GM23338 (cell line): ENCODE data around the gene GPD1. TPM values are rescaled to one million over a fixed set of nuclear protein-coding genes. Genes with fewer than 3 reads are reported as not detected.

Source experiments
- CREB1 ChIP-seq: fragments of 250-450 bp; sonication (Bioruptor Pico); IDR thresholded peaks from 2 replicates; pipeline ENCODE4 v1.5.0; 2020; ENCODE audit warnings: low read depth, mild to moderate bottlenecking, moderate library complexity
- EZH2phosphoT487 ChIP-seq: fragments of 200-600 bp; sonication (generic); IDR thresholded peaks from one replicate; pipeline ENCODE4 v1.8.1; 2018; ENCODE audit warnings: antibody characterized with exemption; ENCODE audit not compliant: unreplicated experiment
- NANOG ChIP-seq: IDR thresholded peaks from 2 replicates; pipeline ENCODE4 v1.6.1; 2016; ENCODE audit warnings: antibody characterized with exemption, borderline replicate concordance
- REST ChIP-seq: IDR thresholded peaks from one replicate; pipeline ENCODE4 v1.6.1; 2018; ENCODE audit warnings: antibody characterized with exemption; ENCODE audit not compliant: unreplicated experiment
- STAT1 ChIP-seq: IDR thresholded peaks from one replicate; pipeline ENCODE4 v1.6.1; 2016; ENCODE audit warnings: antibody characterized with exemption; ENCODE audit not compliant: unreplicated experiment
- ZNF462 ChIP-seq: fragments of 250-450 bp; sonication (Bioruptor Pico); IDR thresholded peaks from 2 replicates; pipeline ENCODE4 v1.5.0; 2020; ENCODE audit warnings: mild to moderate bottlenecking, moderate library complexity
- polyA plus RNA-seq: library from polyadenylated mRNA; unstranded; fragments of >200 nt; fragmentation: Nextera tagmentation; extraction: Ambion mirVana; gene quantifications from 2 replicates; pipeline ENCODE4 v1.2.1, GENCODE V29; 2016
- total RNA-seq: library from RNA; depleted of rRNA; stranded (reverse); fragments of >200 nt; shearing (Covaris generic); gene quantifications from 2 replicates; pipeline ENCODE4 v1.2.3, GENCODE V29; 2014
- TF ChIP-seq, protein P1 (sequence below): IDR thresholded peaks from 2 replicates; pipeline ENCODE4 v1.6.1; 2016; ENCODE audit warnings: antibody characterized with exemption

Gene GPD1
- total and polyA plus RNA-seq, 2 experiments from 2014 or later: 0.36 to 0.45 TPM

DNA sequence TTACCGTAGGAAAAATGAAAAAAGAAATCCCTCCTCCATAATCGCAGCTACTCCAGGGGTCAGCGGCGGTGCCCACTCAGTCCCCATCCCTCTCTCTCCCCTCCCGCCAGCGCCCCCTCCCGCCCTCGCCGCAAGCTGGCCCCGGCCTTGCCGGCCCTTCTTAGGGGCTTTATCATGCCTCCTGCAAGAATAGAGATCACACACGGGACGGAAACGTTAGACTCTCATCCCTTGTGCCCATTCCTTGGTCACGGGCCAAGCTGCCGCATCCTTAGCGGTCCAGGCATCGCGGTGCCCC, 7.5 kb downstream of the GPD1 start (continued):
- TF ChIP-seq ZNF462 (CRISPR knock-in tag) (no peak), CREB1 (no peak), EZH2phosphoT487 (no peak), STAT1 (no peak), REST (no peak), NANOG (no peak)
- TF ChIP-seq, protein P1, sequence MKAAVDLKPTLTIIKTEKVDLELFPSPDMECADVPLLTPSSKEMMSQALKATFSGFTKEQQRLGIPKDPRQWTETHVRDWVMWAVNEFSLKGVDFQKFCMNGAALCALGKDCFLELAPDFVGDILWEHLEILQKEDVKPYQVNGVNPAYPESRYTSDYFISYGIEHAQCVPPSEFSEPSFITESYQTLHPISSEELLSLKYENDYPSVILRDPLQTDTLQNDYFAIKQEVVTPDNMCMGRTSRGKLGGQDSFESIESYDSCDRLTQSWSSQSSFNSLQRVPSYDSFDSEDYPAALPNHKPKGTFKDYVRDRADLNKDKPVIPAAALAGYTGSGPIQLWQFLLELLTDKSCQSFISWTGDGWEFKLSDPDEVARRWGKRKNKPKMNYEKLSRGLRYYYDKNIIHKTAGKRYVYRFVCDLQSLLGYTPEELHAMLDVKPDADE: no peak
